ENCODE results near the gene ELMOD3. TPM values are rescaled to one million over a fixed set of nuclear protein-coding genes. Genes with fewer than 3 reads are reported as not detected.

ELMOD3 gene
- total and polyA plus RNA-seq, 9 of the 15 experiments (the other 6 are each of a cell fraction or from before 2014, with no cell fraction given): 2.7 to 18.7 (median 11.6) TPM

- no peak for FAIRE-seq
- Histone ChIP-seq H3K27ac (ENCODE audit: extremely low read depth, low read depth, low read length) (no peak overlapping the region; the same call in 2 of the 3 replicates), H2AFZ (ENCODE audit: low read depth, low read length) (peak overlapping the region; percentile 51; the same call in 1 of the 2 replicates), H3K9me1 (ENCODE audit: control insufficient read depth, insufficient read depth, low read length) (no peaks in the 10 kb centered on the region), H3K4me2 (ENCODE audit: insufficient read depth, low read length) (no peak overlapping the region), H3K79me2 (ENCODE audit: control insufficient read depth, insufficient read depth, low read length) (no peaks in the 10 kb centered on the region; the same call in 2 of the 3 replicates), H3K36me3 (ENCODE audit: control insufficient read depth, insufficient read depth, low read length) (no peaks in the 10 kb centered on the region), H3K27me3 (ENCODE audit: control insufficient read depth in 2 of 2, insufficient read depth in 2 of 2, low read length in 2 of 2) (no peaks in the 10 kb centered on the region), H3K9ac (ENCODE audit: insufficient read depth in 1 of 2, low read depth in 2 of 2, low read length in 2 of 2) (peak overlapping the region in 1 of 2 experiments; percentile 78; a peak in 2 of 4 replicates), H4K20me1 (replicated peaks; ENCODE audit: control insufficient read depth, insufficient read depth, low read length) (no peaks in the 10 kb centered on the region), H3K4me3 (no peak overlapping the region), H3K9me3 (replicated peaks; ENCODE audit: control insufficient read depth, insufficient read depth, low read depth, low read length) (no peaks in the 10 kb centered on the region), H3K4me1 (replicated peaks in 1 of 2; ENCODE audit: control insufficient read depth in 2 of 2, insufficient read depth in 2 of 2, low read length in 2 of 2) (peaks cover 28 to 61% of the 10 kb centered on the region in 2 experiments)
- in situ Hi-C loops (cut with MboI): no loop called here
- TF ChIP-seq ZNF316 (IDR thresholded peaks at IDR 0.05) (peak; percentile 79), MAFG (tag; conservative IDR thresholded peaks at IDR 0.05) (peak; percentile 48; the same call in 1 of the 2 replicates), SMAD2 (IDR thresholded peaks at IDR 0.05; ENCODE audit: low read depth, low read length) (no peak), ZNF384 (IDR thresholded peaks at IDR 0.05; ENCODE audit: low read depth, low read length) (no peak), ZNF583 (CRISPR knock-in tag; IDR thresholded peaks at IDR 0.05) (no peak), SRSF3 (IDR thresholded peaks at IDR 0.05; ENCODE audit: insufficient read depth, low read length) (no peak), MAFK (IDR thresholded peaks at IDR 0.05; ENCODE audit: low read length) (peak; percentile 46), MAFF (IDR thresholded peaks at IDR 0.05; ENCODE audit: low read length) (0 out of 2 replicates have a peak, but pooled peaks have one; percentile 20), ZNF197 (CRISPR knock-in tag; IDR thresholded peaks at IDR 0.05; ENCODE audit: low read depth) (no peak), C11orf30 (IDR thresholded peaks at IDR 0.05; ENCODE audit: low read depth) (peak; percentile 75)
- intact Hi-C loops (cut with micrococcal nuclease): loop anchor here (5.0 kb wide), 2 partner anchors 62 to 102 kb away; partner anchors contain the start of gene MAT2A
- ATAC-seq: no peak
- no TSS peak for BruUV-seq (replicated peaks)
- DNase-seq (ENCODE audit: extremely low read depth in 1 of 4, low spot score in 3 of 4): no peak
- 86% methylated on average over 21 of the region's 21 CpGs for WGBS (ENCODE audit: insufficient coverage, low coverage, missing lambda C conversion rate)
- CTCF ChIA-PET (ENCODE audit: low intra/inter-chr PET ratio): interaction anchor here (0.8 kb wide), 1 partner anchor 44 kb away, joined by 3 read pairs; no protein-coding TSS in a partner anchor
- POLR2A ChIA-PET: interaction anchor here (1.3 to 63.9 kb wide), 2 partner anchors 110 to 176 kb away, joined by 3 to 1576 read pairs; partner anchors contain the start of genes C2orf68 and MAT2A
These were observed 80.8 kb downstream of the ELMOD3 start for GRCh38 chr2:85435220-85435958.

Measured in K562 (cell line).